HG03378 (cell line): ENCODE data around the gene MMADHC.

ENCODE experiments used
- ATAC-seq: cut with Tn5 transposase; IDR thresholded peaks from one replicate; pipeline ENCODE4 v1.9.1; 2021; ENCODE audit warnings: mild to moderate bottlenecking, moderate library complexity; ENCODE audit not compliant: unreplicated experiment

MMADHC gene

GRCh38 chr2:149587220-149587949 is at the start of gene MMADHC:
Gene MMADHC (minus strand): TSS chr2:149587775. CDS start chr2:149587097, 678 bp downstream.
- ATAC-seq = peak; percentile 98

GRCh38 chr2:149634103-149634502 is 46.5 kb upstream of the MMADHC start:
- no peak for ATAC-seq

- ATAC-seq = no peak
Observed at GRCh38 chr2:149630445-149630844, 42.9 kb upstream of the MMADHC start.

GRCh38 chr2:149629026-149629425 is 41.5 kb upstream of the MMADHC start:
- ATAC-seq = no peak

- no peak for ATAC-seq
Observed at GRCh38 chr2:149627111-149627801, 39.7 kb upstream of the MMADHC start.

GRCh38 chr2:149625671-149626070 is 38.1 kb upstream of the MMADHC start:
- ATAC-seq = no peak

GRCh38 chr2:149625271-149625670 is 37.7 kb upstream of the MMADHC start:
- no peak for ATAC-seq

GRCh38 chr2:149622343-149622742 is 34.8 kb upstream of the MMADHC start:
- ATAC-seq = no peak

- no peak for ATAC-seq
Observed at GRCh38 chr2:149617476-149617875, 29.9 kb upstream of the MMADHC start.

GRCh38 chr2:149616681-149617456 is 29.3 kb upstream of the MMADHC start:
- ATAC-seq = no peak

GRCh38 chr2:149613704-149614103 is 26.1 kb upstream of the MMADHC start:
- no peak for ATAC-seq

GRCh38 chr2:149612122-149612521 is 24.5 kb upstream of the MMADHC start:
- no peak for ATAC-seq

GRCh38 chr2:149611100-149611820 is 23.7 kb upstream of the MMADHC start:
- ATAC-seq = no peak

GRCh38 chr2:149606251-149606811 is 18.8 kb upstream of the MMADHC start:
- no peak for ATAC-seq

GRCh38 chr2:149603248-149603647 is 15.7 kb upstream of the MMADHC start:
- no peak for ATAC-seq

GRCh38 chr2:149601141-149601796 is 13.7 kb upstream of the MMADHC start:
- no peak for ATAC-seq

- peak; percentile 99 for ATAC-seq
Observed at GRCh38 chr2:149597668-149598326, 10.2 kb upstream of the MMADHC start.

GRCh38 chr2:149597050-149597667 is 9.6 kb upstream of the MMADHC start:
- no peak for ATAC-seq

GRCh38 chr2:149596471-149596870 is 8.9 kb upstream of the MMADHC start:
- ATAC-seq = no peak
